Transverse colon (tissue), 4 donors: ENCODE results near the gene CDADC1. TPM values are rescaled to one million over a fixed set of nuclear protein-coding genes. Genes with fewer than 3 reads are reported as not detected.

ENCODE experiments used
- DNase-seq: peaks from one replicate; pipeline ENCODE4 v3.0.0-alpha.2; 2019
- H3K27ac ChIP-seq, 4 donors: fragments of 200-600 bp; sonication (generic); 2 replicates each; pipeline ENCODE4 v1.5.1; 2016 to 2018; ENCODE audit warnings: inconsistent platforms in 4 of 4
- H3K27me3 ChIP-seq: fragments of 200-600 bp; sonication (generic); 2 replicates; pipeline ENCODE4 v1.5.1; 2017; ENCODE audit warnings: inconsistent platforms
- H3K36me3 ChIP-seq, 4 donors: fragments of 200-600 bp; sonication (generic); 2 replicates each; pipeline ENCODE4 v1.5.1; 2017 to 2019; ENCODE audit warnings: inconsistent platforms in 4 of 4
- H3K4me1 ChIP-seq, 4 donors: fragments of 200-600 bp; sonication (generic); 2 replicates each; pipeline ENCODE4 v1.5.1; 2017 to 2020; ENCODE audit warnings: inconsistent platforms in 4 of 4
- H3K4me3 ChIP-seq, 4 donors: fragments of 200-600 bp; sonication (generic); 1 replicate in 1 of 4; 2 replicates in 3 of 4; pipeline versions ENCODE4 v1.5.1 to v1.6.1; 2017 to 2019; ENCODE audit warnings: inconsistent platforms in 4 of 4
- H3K9me3 ChIP-seq, 2 donors: fragments of 200-600 bp; sonication (generic); 2 replicates each; pipeline ENCODE4 v1.5.1; 2017 to 2019; ENCODE audit warnings: inconsistent platforms in 2 of 2
- CTCF ChIP-seq, 5 experiments: fragments of 200-600 bp in 3 of 5; fragments of 450-650 bp in 2 of 5; sonication (generic) in 3 of 5; IDR thresholded peaks; 1 replicate in 2 of 5; 2 replicates in 3 of 5; pipeline ENCODE4 v1.5.1; 2016 to 2017; ENCODE audit warnings: antibody characterized with exemption in 5 of 5, inconsistent platforms in 3 of 5, mild to moderate bottlenecking in 2 of 5, moderate library complexity in 1 of 5
- EP300 ChIP-seq: sonication (generic); formaldehyde crosslinking; IDR thresholded peaks from one replicate; pipeline ENCODE4 v1.6.1; 2017; ENCODE audit warnings: antibody characterized with exemption, low read depth
- POLR2A ChIP-seq: fragments of 450-650 bp; IDR thresholded peaks from one replicate; pipeline ENCODE4 v1.6.1; 2016; ENCODE audit warnings: antibody characterized with exemption, mild to moderate bottlenecking, moderate library complexity
- POLR2AphosphoS5 ChIP-seq, 3 donors: sonication (generic); formaldehyde crosslinking; IDR thresholded peaks; one replicate each; pipeline ENCODE4 v1.6.1; 2016; ENCODE audit warnings: antibody characterized with exemption in 3 of 3
- WGBS, 2 donors: methylation state at CpG; one replicate each; pipeline ENCODE4 v1.1.5; 2018; ENCODE audit warnings: low coverage in 1 of 2; 5-methylcytosine and 5-hydroxymethylcytosine counted together
- in situ Hi-C, 4 donors: fragments of 200-750 bp; cut with MboI; loops; one replicate each; pipeline versions ENCODE4 v1.15.0 to v1.15.1; 2017; ENCODE audit warnings: low sequenced_read_pairs in 3 of 4, low pct_ligation_motif_present in 1 of 4, low pct_unique_long_range_greater_than_20kb in 1 of 4
- intact Hi-C: fragments of 100-400 bp; cut with DNase I; formaldehyde crosslinking; loops from one replicate; pipeline ENCODE4 v1.15.1; 2023; ENCODE audit warnings: low total_unique reads
- total RNA-seq, 4 donors: library from RNA; depleted of rRNA; stranded (reverse); fragments of >200 nt; gene quantifications; one replicate each; pipeline ENCODE4 v1.1.0, GENCODE V29; 2016

CDADC1 gene
- total RNA-seq, 4 donors from 2014 or later = 0.75 to 7.9 (median 3.9) TPM

GRCh38 chr13:49341941-49342340 lies 94.2 kb downstream of the CDADC1 start:
- Histone ChIP-seq H3K27me3 (no peaks in the 10 kb centered on the region), H3K27ac (no peak overlapping the region), H3K4me3 (no peak overlapping the region), H3K36me3 (no peaks in the 10 kb centered on the region), H3K4me1 (no peaks in the 10 kb centered on the region), H3K9me3 (no peaks in the 10 kb centered on the region)
- in situ Hi-C loops (no loop called here), intact Hi-C loops (no loop called here)
- DNase-seq = no peak
- TF ChIP-seq EP300 = no peak
- TF ChIP-seq POLR2A = no peak
- TF ChIP-seq CTCF (IDR thresholded peaks at IDR 0.05) = no peak
- TF ChIP-seq POLR2AphosphoS5 (IDR thresholded peaks at IDR 0.05) = no peak

- Histone ChIP-seq H3K27ac (no peak overlapping the region), H3K4me1 (no peaks in the 10 kb centered on the region), H3K36me3 (no peaks in the 10 kb centered on the region), H3K4me3 (no peak overlapping the region), H3K27me3 (no peaks in the 10 kb centered on the region), H3K9me3 (no peaks in the 10 kb centered on the region)
- WGBS, 2 donors = 84 to 94% methylated on average over 2 of the region's 2 CpGs
- DNase-seq = no peak
- intact Hi-C loops (no loop called here), in situ Hi-C loops (no loop called here)
- TF ChIP-seq CTCF (IDR thresholded peaks at IDR 0.05) = no peak
- TF ChIP-seq POLR2A = no peak
- no peak for TF ChIP-seq EP300
- TF ChIP-seq POLR2AphosphoS5 (IDR thresholded peaks at IDR 0.05) = no peak
These were observed 94.7 kb downstream of the CDADC1 start for GRCh38 chr13:49342454-49342853.

Other genes starting within 250 kb of the CDADC1 start
- gene MLNR, start 27.6 kb upstream of the CDADC1 start, total RNA-seq = not detected
- gene CAB39L, start 196.1 kb downstream of the CDADC1 start, total RNA-seq = 10 to 100 TPM; 23.5 to 36.7 (median 25.4) TPM
- 10 to 100 TPM in 1 of 4 donors, 1 to 10 TPM in 3; 2.8 to 11.6 (median 8.8) TPM for gene SETDB2, start 196.3 kb downstream of the CDADC1 start, total RNA-seq
- gene PHF11, start 248.0 kb downstream of the CDADC1 start, total RNA-seq = 10 to 100 TPM in 3 of 4 donors, 1 to 10 TPM in 1; 4.2 to 32.1 (median 18.7) TPM